ENCODE measurements around the gene IRAK2. TPM values are rescaled to one million over a fixed set of nuclear protein-coding genes. Genes with fewer than 3 reads are reported as not detected.
A peak's percentile ranks its signal among the peaks of the same experiment; 100 is the strongest.

IRAK2 gene
- total RNA-seq (1 to 10 TPM; 2.9 to 5.0 (median 3.7) TPM), total RNA-seq (6.2 to 25.5 (median 10.3) reads per million in 29 experiments)
- total RNA-seq (2013) = 6.5 TPM

DNA sequence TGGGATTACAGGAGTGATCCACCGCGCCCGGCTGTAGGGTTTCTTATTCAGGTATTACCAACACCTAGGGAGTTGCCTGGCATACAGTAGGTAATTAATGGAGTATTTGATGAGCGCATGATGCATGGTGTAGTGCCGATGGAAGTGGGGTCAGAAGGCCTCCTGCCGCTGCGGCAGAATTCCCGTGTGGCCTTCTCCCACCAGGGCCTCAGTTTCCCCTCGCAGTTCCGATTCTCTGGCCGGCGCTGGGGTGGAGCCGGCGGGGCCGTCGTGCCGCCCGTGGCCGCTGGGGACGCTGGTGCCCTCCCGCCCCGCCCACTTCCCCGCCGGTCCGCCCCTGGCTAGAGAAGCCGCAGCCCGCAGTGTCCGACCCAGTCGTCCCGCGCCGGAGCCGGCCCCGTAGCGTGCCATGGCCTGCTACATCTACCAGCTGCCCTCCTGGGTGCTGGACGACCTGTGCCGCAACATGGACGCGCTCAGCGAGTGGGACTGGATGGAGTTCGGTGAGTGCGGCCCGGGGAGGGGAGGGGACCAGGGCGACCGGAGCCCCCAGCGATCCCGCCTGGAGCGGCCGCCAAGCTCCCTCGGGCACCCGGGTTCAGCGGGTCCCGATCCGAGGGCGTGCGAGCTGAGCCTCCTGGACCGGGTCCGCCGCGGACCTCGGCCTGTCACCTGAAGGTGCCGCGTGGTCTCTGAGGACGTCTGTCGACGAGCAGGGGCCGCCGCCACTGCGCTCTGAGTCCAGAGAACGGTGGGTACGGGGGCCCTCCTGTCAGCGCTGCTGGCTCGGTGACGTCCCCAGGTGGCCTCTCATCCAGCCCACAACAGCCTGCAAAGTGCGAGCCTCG, at the start of gene IRAK2:
Gene IRAK2 (plus strand): TSS at position 374 of the 848 bp plus-strand sequence. CDS start 36 bp downstream, at position 410.
- no peaks in the 10 kb centered on the region for H3K9me3 ChIP-seq
- no peaks in the 10 kb centered on the region for H3K36me3 ChIP-seq (ENCODE audit: control insufficient read depth in 2 of 2, extremely low read depth in 1 of 2, insufficient read depth in 1 of 2, low read length in 1 of 2)
- H3K36me3 Mint-ChIP-seq = peaks cover 18% of the 10 kb centered on the region
- H3K27me3 Mint-ChIP-seq = no peaks in the 10 kb centered on the region
- no peaks in the 10 kb centered on the region for H3K27me3 ChIP-seq (replicated peaks in 1 of 2; ENCODE audit: control insufficient read depth in 2 of 2, extremely low read depth in 1 of 2, insufficient read depth in 2 of 2, low read length in 1 of 2)
- H3K4me1 ChIP-seq (ENCODE audit: control insufficient read depth in 1 of 2, extremely low read depth in 1 of 2, insufficient read depth in 2 of 2, low read length in 2 of 2) = peaks cover 7 to 19% of the 10 kb centered on the region in 2 experiments
- ChIA-PET POLR2A (no interaction called here), CTCF (interaction anchor here (0.7 to 2.0 kb wide), 5 partner anchors 13 to 354 kb away, joined by 4 to 7 read pairs (median 4); no protein-coding TSS in a partner anchor)
- peaks cover 0 to 9% (median 6%) of the 10 kb centered on the region in 3 donors for H3K9me3 Mint-ChIP-seq
- H3K4me3 Mint-ChIP-seq = peak within 1 kb of the TSS; percentile 70 to 83 (median 73)
- peak; percentile 87 to 94 (median 90) for ATAC-seq (replicated peaks in 1 of 4)
- H3K27ac Mint-ChIP-seq = peak within 1 kb of the TSS in 1 of 2 donors; percentile 80
- H3K27ac ChIP-seq (ENCODE audit: low read length) = no peak within 1 kb of the TSS
- H3K4me3 ChIP-seq (ENCODE audit: control insufficient read depth in 1 of 2, extremely low read depth in 1 of 2, low read length in 1 of 2) = peak within 1 kb of the TSS; percentile 77
- peak in 33 of 35 experiments; percentile 11 to 76 (median 42) for DNase-seq
- under 1% methylated on average over 60 of the region's 76 CpGs for whole genome bisulfite sequencing (ENCODE audit: insufficient coverage)
- peaks cover 18 to 26% (median 19%) of the 10 kb centered on the region in 3 donors for H3K4me1 Mint-ChIP-seq

- peaks cover 7% of the 10 kb centered on the region for H3K36me3 Mint-ChIP-seq
- no peaks in the 10 kb centered on the region for H3K9me3 ChIP-seq
- peak; percentile 82 to 97 (median 92) for DNase-seq
- H3K27me3 ChIP-seq (replicated peaks in 1 of 2; ENCODE audit: control insufficient read depth in 2 of 2, extremely low read depth in 1 of 2, insufficient read depth in 2 of 2, low read length in 1 of 2) = no peaks in the 10 kb centered on the region
- peaks cover 13 to 32% of the 10 kb centered on the region in 2 experiments for H3K4me1 ChIP-seq (ENCODE audit: control insufficient read depth in 1 of 2, extremely low read depth in 1 of 2, insufficient read depth in 2 of 2, low read length in 2 of 2)
- H3K27ac ChIP-seq (ENCODE audit: low read length) = peak within 1 kb of the TSS; percentile 56
- peak within 1 kb of the TSS; percentile 97 to 99 for H3K27ac Mint-ChIP-seq
- peak within 1 kb of the TSS; percentile 74 to 90 for H3K4me3 ChIP-seq (ENCODE audit: control insufficient read depth in 1 of 2, extremely low read depth in 1 of 2, low read length in 1 of 2)
- WGBS (ENCODE audit: insufficient coverage) = 0% methylated on average over 37 of the region's 54 CpGs
- peak within 1 kb of the TSS; percentile 99 for H3K4me3 Mint-ChIP-seq
- H3K27me3 Mint-ChIP-seq = no peaks in the 10 kb centered on the region
- H3K4me1 Mint-ChIP-seq = peaks cover 38 to 45% (median 44%) of the 10 kb centered on the region in 3 donors
- H3K9me3 Mint-ChIP-seq = no peaks in the 10 kb centered on the region
- ATAC-seq (replicated peaks in 1 of 4) = peak; percentile 98 to 99 (median 98)
- H3K36me3 ChIP-seq (ENCODE audit: control insufficient read depth in 2 of 2, extremely low read depth in 1 of 2, insufficient read depth in 1 of 2, low read length in 1 of 2) = peaks cover 0 to 10% of the 10 kb centered on the region in 2 donors
- ChIA-PET CTCF (interaction anchor here (0.6 to 2.0 kb wide), 6 partner anchors 146 to 608 kb away, joined by 3 to 5 read pairs (median 4); no protein-coding TSS in a partner anchor), POLR2A (interaction anchor here (0.6 to 0.7 kb wide), 10 partner anchors 13 to 753 kb away, joined by 3 to 10 read pairs (median 6); partner anchors contain the start of gene SEC13 (in 1 of the 2))
Measured at GRCh38 chr3:10115326-10116137, 49.2 kb upstream of the IRAK2 start, which contains the start of gene BRK1. Gene BRK1, plus strand, starts transcription at chr3:10115675. Its CDS starts 27 bp downstream, at chr3:10115702.

DNA sequence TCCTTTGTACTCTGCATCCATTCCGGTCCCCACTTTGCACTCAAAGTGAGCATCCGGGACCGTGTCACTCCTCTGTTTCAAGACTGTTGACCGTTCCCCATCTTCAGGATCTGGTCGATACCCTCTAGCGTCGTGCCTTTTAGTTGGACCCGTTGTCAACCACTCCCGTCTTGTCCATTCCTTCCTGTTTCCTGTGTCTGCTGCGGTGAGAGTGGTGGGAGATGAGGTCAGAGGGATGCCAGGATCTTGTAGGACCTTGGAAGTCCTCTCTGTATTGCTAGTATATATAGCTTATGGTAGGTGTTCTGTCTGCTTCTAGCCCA, 48.6 kb upstream of the IRAK2 start:
- H3K27me3 Mint-ChIP-seq = no peaks in the 10 kb centered on the region
- Histone ChIP-seq H3K4me3 (ENCODE audit: control insufficient read depth in 1 of 2, extremely low read depth in 1 of 2, low read length in 1 of 2) (peak overlapping the region; percentile 74 to 90), H3K4me1 (ENCODE audit: control insufficient read depth in 1 of 2, extremely low read depth in 1 of 2, insufficient read depth in 2 of 2, low read length in 2 of 2) (peaks cover 13 to 32% of the 10 kb centered on the region in 2 experiments), H3K36me3 (ENCODE audit: control insufficient read depth in 2 of 2, extremely low read depth in 1 of 2, insufficient read depth in 1 of 2, low read length in 1 of 2) (peaks cover 0 to 14% of the 10 kb centered on the region in 2 donors), H3K9me3 (no peaks in the 10 kb centered on the region), H3K27me3 (replicated peaks in 1 of 2; ENCODE audit: control insufficient read depth in 2 of 2, extremely low read depth in 1 of 2, insufficient read depth in 2 of 2, low read length in 1 of 2) (no peaks in the 10 kb centered on the region), H3K27ac (ENCODE audit: low read length) (peak overlapping the region; percentile 56)
- H3K36me3 Mint-ChIP-seq = peaks cover 11% of the 10 kb centered on the region
- no peak for ATAC-seq (replicated peaks in 1 of 4)
- WGBS (ENCODE audit: insufficient coverage) = 0% methylated on average over 5 of the region's 10 CpGs
- H3K27ac Mint-ChIP-seq = peak overlapping the region; percentile 97 to 99
- peaks cover 44 to 51% (median 50%) of the 10 kb centered on the region in 3 donors for H3K4me1 Mint-ChIP-seq
- ChIA-PET CTCF (interaction anchor here in 1 of 2 donors (0.6 to 2.0 kb wide), 2 partner anchors 147 to 161 kb away, joined by 3 to 4 read pairs; no protein-coding TSS in a partner anchor), POLR2A (no interaction called here)
- DNase-seq = peak in 1 of 35 experiments; percentile 6
- peak overlapping the region; percentile 99 for H3K4me3 Mint-ChIP-seq
- H3K9me3 Mint-ChIP-seq = no peaks in the 10 kb centered on the region

DNA sequence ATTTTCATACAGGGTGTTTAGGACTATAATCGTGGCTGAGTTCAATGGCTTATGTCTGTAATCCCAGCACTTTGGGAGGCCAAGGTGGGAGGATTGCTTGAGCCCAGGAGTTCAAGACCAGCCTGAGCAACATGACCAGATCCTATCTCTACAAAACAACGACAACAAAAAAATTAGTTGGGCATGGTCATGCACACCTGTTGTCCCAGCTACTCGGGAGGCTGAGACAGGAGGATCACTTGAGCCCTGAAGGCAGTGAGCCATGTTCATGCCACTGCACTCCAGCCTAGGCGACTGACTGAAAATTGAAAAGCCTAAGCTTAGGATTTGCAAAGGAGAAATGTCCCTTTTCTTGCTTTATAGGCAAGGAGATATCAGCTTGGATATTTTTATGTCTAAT, 47.8 kb upstream of the IRAK2 start:
- Histone ChIP-seq H3K27me3 (replicated peaks in 1 of 2; ENCODE audit: control insufficient read depth in 2 of 2, extremely low read depth in 1 of 2, insufficient read depth in 2 of 2, low read length in 1 of 2) (no peaks in the 10 kb centered on the region), H3K9me3 (no peaks in the 10 kb centered on the region), H3K36me3 (ENCODE audit: control insufficient read depth in 2 of 2, extremely low read depth in 1 of 2, insufficient read depth in 1 of 2, low read length in 1 of 2) (peaks cover under 1 to 16% of the 10 kb centered on the region in 2 donors), H3K4me3 (ENCODE audit: control insufficient read depth in 1 of 2, extremely low read depth in 1 of 2, low read length in 1 of 2) (no peak overlapping the region), H3K4me1 (ENCODE audit: control insufficient read depth in 1 of 2, extremely low read depth in 1 of 2, insufficient read depth in 2 of 2, low read length in 2 of 2) (peaks cover 13 to 32% of the 10 kb centered on the region in 2 experiments), H3K27ac (ENCODE audit: low read length) (no peak overlapping the region)
- Mint-ChIP-seq H3K4me1 (peaks cover 47 to 54% (median 53%) of the 10 kb centered on the region in 3 donors), H3K27ac (no peak overlapping the region), H3K4me3 (peak overlapping the region; percentile 99), H3K9me3 (no peaks in the 10 kb centered on the region), H3K36me3 (peaks cover 14% of the 10 kb centered on the region), H3K27me3 (no peaks in the 10 kb centered on the region)
- ATAC-seq (replicated peaks in 1 of 4) (no peak), DNase-seq (no peak)
- POLR2A ChIA-PET = interaction anchor here in 1 of 2 donors (0.6 kb wide), 3 partner anchors 12 to 50 kb away, joined by 4 to 6 read pairs (median 6); no protein-coding TSS in a partner anchor
- CTCF ChIA-PET = interaction anchor here in 1 of 2 donors (2.0 kb wide), 1 partner anchor 146 kb away, joined by 4 read pairs; no protein-coding TSS in a partner anchor
- 100% methylated on average over 1 of the region's 4 CpGs for WGBS (ENCODE audit: insufficient coverage)

DNA sequence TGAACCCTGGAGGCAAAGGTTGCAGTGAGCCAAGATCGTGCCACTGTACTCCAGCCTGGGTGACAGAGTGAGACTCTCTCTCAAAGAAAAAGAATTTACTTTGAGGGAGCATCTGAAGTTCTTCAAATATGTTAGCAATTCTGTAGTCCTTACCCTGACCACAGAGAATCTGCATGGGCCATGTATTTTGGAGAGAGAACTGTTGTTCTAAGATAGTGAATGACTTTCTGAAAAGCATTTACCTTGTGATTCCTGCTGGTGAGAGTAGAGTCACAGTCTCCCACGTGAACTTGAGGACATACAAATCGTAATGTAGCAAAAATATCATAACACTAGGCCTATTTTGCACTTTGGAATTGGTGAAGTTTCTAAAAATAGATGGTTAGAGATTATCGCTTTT, 45.3 kb upstream of the IRAK2 start:
- peaks cover 19% of the 10 kb centered on the region for H3K36me3 Mint-ChIP-seq
- H3K27ac Mint-ChIP-seq = no peak overlapping the region

More for the DNA sequence above, 45.3 kb upstream of the IRAK2 start:
- WGBS (ENCODE audit: insufficient coverage) = no CpG with 5 or more reads among the region's 4 CpGs
- Mint-ChIP-seq H3K4me3 (no peak overlapping the region), H3K4me1 (peaks cover 56 to 65% (median 64%) of the 10 kb centered on the region in 3 donors), H3K27me3 (no peaks in the 10 kb centered on the region), H3K9me3 (no peaks in the 10 kb centered on the region)
- CTCF ChIA-PET = interaction anchor here in 1 of 2 donors (0.7 kb wide), 1 partner anchor 104 kb away, joined by 3 read pairs; no protein-coding TSS in a partner anchor
- DNase-seq (no peak), ATAC-seq (replicated peaks in 1 of 4) (no peak)
- no peak overlapping the region for H3K4me3 ChIP-seq (ENCODE audit: control insufficient read depth in 1 of 2, extremely low read depth in 1 of 2, low read length in 1 of 2)
- no peaks in the 10 kb centered on the region for H3K27me3 ChIP-seq (replicated peaks in 1 of 2; ENCODE audit: control insufficient read depth in 2 of 2, extremely low read depth in 1 of 2, insufficient read depth in 2 of 2, low read length in 1 of 2)
- H3K4me1 ChIP-seq (ENCODE audit: control insufficient read depth in 1 of 2, extremely low read depth in 1 of 2, insufficient read depth in 2 of 2, low read length in 2 of 2) = peaks cover 13 to 33% of the 10 kb centered on the region in 2 experiments
- no peaks in the 10 kb centered on the region for H3K9me3 ChIP-seq
- H3K27ac ChIP-seq (ENCODE audit: low read length) = no peak overlapping the region
- POLR2A ChIA-PET = no interaction called here
- peaks cover 5 to 18% of the 10 kb centered on the region in 2 donors for H3K36me3 ChIP-seq (ENCODE audit: control insufficient read depth in 2 of 2, extremely low read depth in 1 of 2, insufficient read depth in 1 of 2, low read length in 1 of 2)
